ENCODE data around the gene MT1H. TPM values are rescaled to one million over a fixed set of nuclear protein-coding genes. Genes with fewer than 3 reads are reported as not detected.

The MT1H gene
- total and polyA plus RNA-seq, 2 of the 13 experiments (the other 11 are each of a cell fraction or from before 2014, with no cell fraction given): 0.60 TPM; not detected in 1

GRCh38 chr16:56625140-56625942 lies 44.3 kb upstream of the MT1H start, which contains the start of gene MT1E (continued):
- no peak for TF ChIP-seq FOXP1 (IDR thresholded peaks at IDR 0.05)
- no peak for TF ChIP-seq FOXP1 (CRISPR knock-in tag; IDR thresholded peaks at IDR 0.05)
- TF ChIP-seq, protein P1, sequence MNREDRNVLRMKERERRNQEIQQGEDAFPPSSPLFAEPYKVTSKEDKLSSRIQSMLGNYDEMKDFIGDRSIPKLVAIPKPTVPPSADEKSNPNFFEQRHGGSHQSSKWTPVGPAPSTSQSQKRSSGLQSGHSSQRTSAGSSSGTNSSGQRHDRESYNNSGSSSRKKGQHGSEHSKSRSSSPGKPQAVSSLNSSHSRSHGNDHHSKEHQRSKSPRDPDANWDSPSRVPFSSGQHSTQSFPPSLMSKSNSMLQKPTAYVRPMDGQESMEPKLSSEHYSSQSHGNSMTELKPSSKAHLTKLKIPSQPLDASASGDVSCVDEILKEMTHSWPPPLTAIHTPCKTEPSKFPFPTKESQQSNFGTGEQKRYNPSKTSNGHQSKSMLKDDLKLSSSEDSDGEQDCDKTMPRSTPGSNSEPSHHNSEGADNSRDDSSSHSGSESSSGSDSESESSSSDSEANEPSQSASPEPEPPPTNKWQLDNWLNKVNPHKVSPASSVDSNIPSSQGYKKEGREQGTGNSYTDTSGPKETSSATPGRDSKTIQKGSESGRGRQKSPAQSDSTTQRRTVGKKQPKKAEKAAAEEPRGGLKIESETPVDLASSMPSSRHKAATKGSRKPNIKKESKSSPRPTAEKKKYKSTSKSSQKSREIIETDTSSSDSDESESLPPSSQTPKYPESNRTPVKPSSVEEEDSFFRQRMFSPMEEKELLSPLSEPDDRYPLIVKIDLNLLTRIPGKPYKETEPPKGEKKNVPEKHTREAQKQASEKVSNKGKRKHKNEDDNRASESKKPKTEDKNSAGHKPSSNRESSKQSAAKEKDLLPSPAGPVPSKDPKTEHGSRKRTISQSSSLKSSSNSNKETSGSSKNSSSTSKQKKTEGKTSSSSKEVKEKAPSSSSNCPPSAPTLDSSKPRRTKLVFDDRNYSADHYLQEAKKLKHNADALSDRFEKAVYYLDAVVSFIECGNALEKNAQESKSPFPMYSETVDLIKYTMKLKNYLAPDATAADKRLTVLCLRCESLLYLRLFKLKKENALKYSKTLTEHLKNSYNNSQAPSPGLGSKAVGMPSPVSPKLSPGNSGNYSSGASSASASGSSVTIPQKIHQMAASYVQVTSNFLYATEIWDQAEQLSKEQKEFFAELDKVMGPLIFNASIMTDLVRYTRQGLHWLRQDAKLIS (CRISPR knock-in tag; IDR thresholded peaks at IDR 0.05): no peak
- TF ChIP-seq TEAD3 (CRISPR knock-in tag; optimal IDR thresholded peaks at IDR 0.05; ENCODE audit: borderline replicate concordance): no peak
- TF ChIP-seq ZBTB44 (CRISPR knock-in tag; IDR thresholded peaks at IDR 0.05): no peak
- no peak for TF ChIP-seq RAD51 (IDR thresholded peaks at IDR 0.05; ENCODE audit: borderline replicate concordance)
- TF ChIP-seq ZNF770 (CRISPR knock-in tag; IDR thresholded peaks at IDR 0.05): peak; percentile 44; the same call in 1 of the 2 replicates
- TF ChIP-seq HMGA1 (CRISPR knock-in tag; conservative IDR thresholded peaks at IDR 0.05): no peak
- TF ChIP-seq IKZF1 (IDR thresholded peaks at IDR 0.05): no peak
- TF ChIP-seq ZFYVE20 (CRISPR knock-in tag; IDR thresholded peaks at IDR 0.05; ENCODE audit: borderline replicate concordance, low read depth): no peak
- no peak; the same call in 1 of the 2 replicates for TF ChIP-seq ELK4 (CRISPR knock-in tag; IDR thresholded peaks at IDR 0.05; ENCODE audit: borderline replicate concordance)
- TF ChIP-seq ZSCAN20 (CRISPR knock-in tag; IDR thresholded peaks at IDR 0.05; ENCODE audit: borderline replicate concordance): no peak
- no peak for TF ChIP-seq DNMT3B (CRISPR knock-in tag; conservative IDR thresholded peaks at IDR 0.05)
- no peak for TF ChIP-seq PAWR (CRISPR knock-in tag; IDR thresholded peaks at IDR 0.05; ENCODE audit: borderline replicate concordance)
- TF ChIP-seq ZNF350 (CRISPR knock-in tag; IDR thresholded peaks at IDR 0.05; ENCODE audit: borderline replicate concordance, low read depth): no peak
- TF ChIP-seq ZNF263 (CRISPR knock-in tag; IDR thresholded peaks at IDR 0.05): no peak
- TF ChIP-seq UBTF (CRISPR knock-in tag; IDR thresholded peaks at IDR 0.05): peak; percentile 55; the same call in 1 of the 2 replicates
- peak; percentile 60 for TF ChIP-seq HDAC2 (CRISPR knock-in tag; IDR thresholded peaks at IDR 0.05)
- TF ChIP-seq PRMT3 (CRISPR knock-in tag; IDR thresholded peaks at IDR 0.05; ENCODE audit: borderline replicate concordance, low read depth): no peak

Data from HepG2 (cell line).